Transverse colon (tissue), 3 donors: ENCODE results near the gene KRTAP3-3.

Experiments used
- CTCF ChIP-seq, 5 experiments: fragments of 200-600 bp in 3 of 5; fragments of 450-650 bp in 2 of 5; sonication (generic) in 3 of 5; IDR thresholded peaks; 1 replicate in 2 of 5; 2 replicates in 3 of 5; pipeline ENCODE4 v1.5.1; 2016 to 2017; ENCODE audit warnings: antibody characterized with exemption in 5 of 5, inconsistent platforms in 3 of 5, mild to moderate bottlenecking in 2 of 5, moderate library complexity in 1 of 5
- POLR2A ChIP-seq: fragments of 450-650 bp; IDR thresholded peaks from one replicate; pipeline ENCODE4 v1.6.1; 2016; ENCODE audit warnings: antibody characterized with exemption, mild to moderate bottlenecking, moderate library complexity

GRCh38 chr17:41026715-41027471 is 32.9 kb upstream of the KRTAP3-3 start, which contains the start of gene KRTAP1-5:
- TF ChIP-seq CTCF (IDR thresholded peaks at IDR 0.05) (no peak), POLR2A (no peak)
